GM11168 (cell line): ENCODE data around the gene ZNF541.
"Not testable (repeated sequence)": the region's sequence is repeated elsewhere in the genome, so short reads cannot be mapped to it uniquely, and the experiment has no call there.

Experiments
- in situ Hi-C: fragments of 300-500 bp; cut with MboI; formaldehyde crosslinking; loops from one replicate; pipeline ENCODE4 v1.12.0; 2022; ENCODE audit warnings: low sequenced_read_pairs; ENCODE audit not compliant: unreplicated experiment

The ZNF541 gene

GRCh38 chr19:47600246-47601179 is 27.6 kb upstream of the ZNF541 start:
- in situ Hi-C loops, result no loop called here

DNA sequence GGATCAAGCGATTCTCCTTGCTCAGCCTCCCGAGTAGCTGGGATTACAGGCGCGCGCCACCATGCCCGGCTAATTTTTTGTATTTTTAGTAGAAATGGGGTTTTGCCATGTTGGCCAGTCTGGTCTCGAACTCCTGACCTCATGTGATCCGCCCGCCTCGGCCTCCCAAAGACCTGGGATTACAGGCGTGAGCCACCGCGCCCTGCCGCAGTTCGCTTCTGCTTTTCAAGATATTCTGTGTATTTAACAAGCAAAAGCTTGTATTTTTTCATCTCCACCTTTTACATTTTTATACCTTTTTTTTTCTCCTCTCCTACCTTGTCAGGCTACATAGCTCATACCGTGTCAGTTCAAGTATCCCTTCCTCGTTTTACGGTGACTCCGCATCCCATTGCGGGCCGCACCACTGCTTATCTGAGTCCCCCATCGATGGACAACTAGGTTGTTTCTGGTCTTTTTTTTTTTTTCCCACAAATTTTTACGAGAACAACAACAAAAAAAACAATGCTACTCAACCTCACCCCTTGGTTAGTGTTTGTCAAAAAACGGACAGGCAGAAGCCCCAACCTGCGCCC is 26.8 kb upstream of the ZNF541 start:
- in situ Hi-C loops, result not testable (repeated sequence)

GRCh38 chr19:47598407-47599349 is 25.7 kb upstream of the ZNF541 start:
- in situ Hi-C loops, result no loop called here

DNA sequence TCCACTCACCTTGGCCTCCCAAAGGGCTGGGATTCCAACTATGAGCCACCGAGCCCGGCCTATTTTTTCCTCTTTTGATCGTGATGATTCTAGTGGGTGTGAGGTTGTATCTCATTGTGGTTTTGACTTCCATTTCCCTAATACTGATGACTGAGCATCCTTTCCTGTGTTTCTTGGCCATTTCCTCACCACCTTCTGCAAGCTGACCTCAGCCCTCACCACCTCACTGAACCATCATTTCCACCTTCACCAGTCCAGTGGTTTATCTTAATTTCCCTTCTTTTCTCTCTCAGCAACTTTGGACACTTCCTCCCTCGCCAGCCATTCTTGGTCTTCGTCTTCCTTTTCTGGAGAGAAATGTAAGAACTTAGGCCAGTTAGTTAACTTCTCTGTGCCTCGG is 23.0 kb upstream of the ZNF541 start:
- in situ Hi-C loops, result no loop called here

DNA sequence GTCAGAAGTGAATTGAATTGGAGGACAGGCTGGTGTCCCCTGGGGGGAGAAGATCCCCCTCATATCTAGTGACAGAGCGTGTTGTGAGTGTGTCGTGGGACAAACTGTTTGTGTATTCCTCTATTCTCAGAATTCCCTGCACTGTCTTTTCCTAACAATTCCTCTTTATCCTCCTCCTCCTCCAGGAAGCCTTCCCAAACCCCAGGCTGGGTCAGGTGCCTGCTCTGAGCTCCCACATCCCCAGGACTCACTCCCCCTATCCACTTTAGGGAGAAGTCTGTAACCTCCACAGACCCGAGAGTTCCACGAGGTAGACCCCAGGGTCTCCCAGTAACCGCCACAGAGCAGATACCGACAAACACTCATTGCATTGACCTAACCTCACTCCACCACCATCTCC is 20.9 kb upstream of the ZNF541 start:
- in situ Hi-C loops, result no loop called here

DNA sequence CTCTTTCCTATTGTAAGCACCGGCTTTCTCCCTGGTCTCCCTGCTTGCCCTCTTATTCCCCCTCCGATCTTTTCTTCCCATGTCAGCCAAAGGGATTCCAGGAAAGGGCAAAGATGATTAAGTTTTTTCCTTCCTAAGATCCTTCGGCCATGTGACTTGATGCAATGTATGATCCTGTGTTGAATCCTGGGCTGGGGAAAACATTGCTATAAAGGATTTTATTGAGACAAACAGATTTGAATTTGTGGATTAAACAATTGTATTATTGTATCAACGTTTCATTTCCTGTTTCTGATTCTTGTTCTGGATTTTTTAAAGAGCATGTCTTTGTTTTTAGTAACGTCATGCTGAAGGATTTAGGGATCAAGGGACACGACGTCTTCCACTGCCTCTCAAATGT is 16.9 kb upstream of the ZNF541 start:
- in situ Hi-C loops, result no loop called here

GRCh38 chr19:47587295-47587694 is 14.3 kb upstream of the ZNF541 start:
- in situ Hi-C loops, result no loop called here

- in situ Hi-C loops, result not testable (repeated sequence)
Measured at GRCh38 chr19:47583161-47583560, 10.2 kb upstream of the ZNF541 start.

- in situ Hi-C loops, result no loop called here
Measured at GRCh38 chr19:47582320-47582909, 9.5 kb upstream of the ZNF541 start.

GRCh38 chr19:47581605-47582319 is 8.8 kb upstream of the ZNF541 start:
- in situ Hi-C loops, result no loop called here

DNA sequence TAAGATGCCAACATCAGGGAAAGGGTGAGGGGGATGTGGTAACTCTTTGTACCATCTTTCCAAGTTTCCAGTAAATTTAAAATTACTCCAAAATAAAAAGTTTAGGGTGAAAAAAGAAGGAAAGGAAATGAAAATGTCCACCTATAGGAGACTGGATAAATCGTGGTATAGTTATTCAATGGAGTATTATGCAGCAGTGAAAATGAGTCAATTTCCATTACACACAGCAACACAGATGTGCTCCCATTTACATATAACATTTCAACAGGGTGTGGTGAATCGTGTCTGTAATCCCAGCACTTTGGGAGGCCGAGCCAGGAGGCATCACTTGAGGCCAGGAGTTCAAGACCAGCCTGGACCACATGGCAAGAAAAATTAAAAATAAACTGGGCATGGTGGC is 7.4 kb upstream of the ZNF541 start:
- in situ Hi-C loops, result no loop called here

DNA sequence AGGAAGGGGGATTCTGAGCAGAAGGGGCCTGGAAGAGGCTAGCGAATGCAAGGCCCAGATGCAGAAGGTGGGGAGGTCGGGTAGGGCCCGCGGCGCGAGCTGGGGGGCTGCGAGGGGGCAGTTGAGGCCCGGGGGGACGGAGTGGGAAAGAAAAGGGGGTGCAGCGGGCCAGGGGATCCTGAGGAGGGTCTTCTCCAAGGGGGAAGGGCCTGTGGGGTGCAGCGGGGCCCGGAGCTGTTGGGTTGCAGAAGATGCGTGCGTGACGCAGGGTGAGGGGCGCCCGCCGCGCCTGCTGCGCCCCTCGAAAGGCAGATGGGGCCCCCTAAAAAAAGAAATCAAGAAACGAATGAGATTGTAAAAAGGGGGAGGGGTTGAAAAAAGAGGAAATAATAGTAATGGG is 313 bp downstream of the ZNF541 start:
- in situ Hi-C loops, result no loop called here

GRCh38 chr19:47569331-47569730 is 3.6 kb downstream of the ZNF541 start:
- in situ Hi-C loops, result no loop called here

- in situ Hi-C loops, result no loop called here
Measured at GRCh38 chr19:47564081-47564480, 8.9 kb downstream of the ZNF541 start.

DNA sequence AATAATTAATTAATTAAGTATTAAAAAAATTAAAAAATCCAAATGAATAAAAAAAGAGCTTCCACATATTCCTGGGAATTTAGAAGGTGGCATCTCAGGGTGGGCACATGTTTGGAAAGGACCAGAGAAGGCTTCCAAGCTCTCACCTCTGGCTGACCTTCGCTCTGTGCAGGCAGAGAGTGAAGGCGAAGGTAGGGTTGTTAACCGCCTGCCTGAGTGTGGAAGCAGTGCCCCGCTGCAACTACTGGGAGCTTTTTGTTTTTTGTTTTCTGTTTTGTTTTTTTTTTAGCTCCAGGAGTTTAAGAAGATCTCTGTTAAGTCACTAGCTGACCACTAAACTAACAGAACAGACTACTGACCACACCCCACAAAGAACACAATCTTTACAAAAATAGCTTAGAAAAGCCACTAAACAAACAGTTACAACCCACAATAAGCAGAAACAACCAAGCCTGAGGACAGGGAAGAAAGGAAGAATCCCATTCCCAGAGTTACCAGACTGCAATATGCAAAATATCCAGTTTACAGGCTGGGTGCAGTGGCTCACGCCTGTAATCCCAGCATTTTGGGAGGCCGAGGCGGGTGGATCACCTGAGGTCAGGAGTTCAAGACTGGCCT is 11.4 kb downstream of the ZNF541 start:
- in situ Hi-C loops, result no loop called here

DNA sequence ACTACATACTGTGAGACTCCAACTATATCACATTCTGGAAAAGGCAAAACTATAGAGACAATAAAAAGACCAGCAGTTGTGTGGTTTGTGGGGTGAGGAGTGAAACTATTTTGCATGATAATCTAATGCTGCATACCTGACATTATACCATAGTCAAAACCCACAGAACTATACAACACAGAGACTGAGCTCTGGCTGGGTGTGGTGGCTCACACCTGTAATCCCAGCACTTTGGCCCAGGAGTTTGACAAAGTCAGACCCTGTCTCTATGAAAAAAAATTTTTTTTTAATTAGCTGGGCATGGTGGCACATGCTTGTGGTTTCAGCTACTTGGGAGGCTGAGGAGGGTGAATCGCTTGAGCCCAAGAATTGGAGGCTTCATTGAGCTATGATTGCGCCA is 11.9 kb downstream of the ZNF541 start:
- in situ Hi-C loops, result no loop called here

DNA sequence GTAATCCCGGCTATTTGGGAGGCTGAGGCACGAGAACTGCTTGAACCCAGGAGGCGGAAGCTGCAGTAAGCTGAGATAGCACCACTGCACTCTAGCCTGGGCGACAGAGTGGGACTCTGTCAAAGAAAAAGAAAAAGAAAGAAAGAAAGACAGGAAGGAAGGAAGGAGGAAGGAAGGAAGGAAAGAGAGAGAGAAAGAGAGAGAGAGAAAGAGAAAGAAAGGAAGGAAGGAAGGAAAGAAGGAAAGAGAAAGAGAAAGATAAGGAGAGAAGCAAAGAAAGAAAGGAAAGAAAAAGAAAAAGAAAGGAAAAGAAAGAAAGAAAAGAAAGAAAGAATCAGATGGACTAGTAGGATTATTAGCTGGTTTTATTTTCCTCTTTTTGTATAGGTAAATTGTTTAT is 22.8 kb downstream of the ZNF541 start:
- in situ Hi-C loops, result no loop called here

DNA sequence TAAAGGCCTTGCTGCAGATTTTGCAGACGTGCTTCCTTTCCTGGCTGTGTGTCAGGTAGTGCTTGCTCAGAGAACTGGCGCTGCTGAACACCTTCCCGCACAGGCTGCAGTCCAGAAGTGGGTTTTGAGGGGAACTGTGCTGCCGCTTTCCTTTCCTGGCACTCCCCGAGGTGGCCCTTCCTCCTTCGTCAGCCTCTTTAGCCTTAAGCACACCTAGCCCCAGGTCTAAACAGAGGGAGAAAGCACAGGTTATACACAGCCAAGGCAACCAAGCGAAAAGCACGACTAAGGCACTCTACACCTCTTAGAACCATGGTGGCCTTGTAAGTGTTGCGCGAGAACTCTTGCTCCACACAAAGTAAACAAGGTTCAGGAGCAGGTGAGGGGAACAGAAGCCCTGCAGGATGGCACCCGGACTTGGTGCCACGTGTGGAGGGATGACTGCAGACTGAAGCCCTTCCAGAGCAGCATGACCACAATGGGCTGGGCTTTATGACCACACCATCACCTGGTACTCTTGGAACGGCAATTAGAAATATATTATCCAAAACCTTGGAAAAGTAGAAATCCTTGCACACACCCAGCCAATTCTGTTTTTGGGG is 23.6 kb downstream of the ZNF541 start:
- in situ Hi-C loops, result no loop called here

DNA sequence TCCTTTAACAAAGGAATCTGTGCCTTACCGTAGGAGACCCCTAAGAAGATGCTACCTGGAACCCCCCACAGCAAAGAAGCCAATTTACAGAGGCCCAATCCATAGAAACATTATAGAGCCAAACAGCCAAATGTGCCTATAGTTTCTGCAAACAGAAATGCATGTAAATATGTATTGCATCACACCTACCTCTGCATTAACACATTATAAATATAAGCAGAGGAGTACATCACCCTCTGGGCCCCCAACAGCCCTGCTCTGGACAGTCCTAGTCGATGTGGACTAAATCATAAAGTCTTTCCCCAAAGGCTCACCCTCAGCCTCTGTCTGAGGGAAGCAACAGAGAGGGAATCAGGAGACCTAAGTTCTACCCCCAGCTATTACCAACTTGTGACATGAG is 25.7 kb downstream of the ZNF541 start:
- in situ Hi-C loops, result no loop called here
